Stimulated activated CD4-positive, alpha-beta T cell treated with anti-CD3 and anti-CD28 coated beads, TNF-alpha, amount 100 ng/mL, for 48 hours (primary cell): ENCODE measurements around the gene PCDHB4.
"Not testable (repeated sequence)": the region's sequence is repeated elsewhere in the genome, so short reads cannot be mapped to it uniquely, and the experiment has no call there.

Experiments used
- DNase-seq, 3 donors: peaks; one replicate each; pipeline ENCODE4 v3.0.0-alpha.2; 2020; ENCODE audit warnings: low read depth in 3 of 3

The PCDHB4 gene

GRCh38 chr5:141150224-141150992 lies 28.8 kb downstream of the PCDHB4 start:
- no peak for DNase-seq

GRCh38 chr5:141150993-141151325 lies 29.3 kb downstream of the PCDHB4 start:
- DNase-seq = no peak

DNA sequence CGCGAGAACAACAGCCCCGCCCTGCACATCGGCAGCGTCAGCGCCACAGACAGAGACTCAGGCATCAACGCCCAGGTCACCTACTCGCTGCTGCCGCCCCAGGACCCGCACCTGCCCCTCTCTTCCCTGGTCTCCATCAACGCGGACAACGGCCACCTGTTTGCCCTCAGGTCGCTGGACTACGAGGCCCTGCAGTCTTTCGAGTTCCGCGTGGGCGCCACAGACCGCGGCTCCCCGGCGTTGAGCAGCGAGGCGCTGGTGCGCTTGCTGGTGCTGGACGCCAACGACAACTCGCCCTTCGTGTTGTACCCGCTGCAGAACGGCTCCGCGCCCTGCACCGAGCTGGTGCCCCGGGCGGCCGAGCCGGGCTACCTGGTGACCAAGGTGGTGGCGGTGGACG lies 30.0 kb downstream of the PCDHB4 start:
- DNase-seq = not testable (repeated sequence)

- not testable (repeated sequence) for DNase-seq
Measured at GRCh38 chr5:141152096-141152495, 30.5 kb downstream of the PCDHB4 start.

GRCh38 chr5:141155540-141156374 lies 34.1 kb downstream of the PCDHB4 start:
- no peak for DNase-seq

GRCh38 chr5:141157356-141157755 lies 35.7 kb downstream of the PCDHB4 start:
- not testable (repeated sequence) for DNase-seq

DNA sequence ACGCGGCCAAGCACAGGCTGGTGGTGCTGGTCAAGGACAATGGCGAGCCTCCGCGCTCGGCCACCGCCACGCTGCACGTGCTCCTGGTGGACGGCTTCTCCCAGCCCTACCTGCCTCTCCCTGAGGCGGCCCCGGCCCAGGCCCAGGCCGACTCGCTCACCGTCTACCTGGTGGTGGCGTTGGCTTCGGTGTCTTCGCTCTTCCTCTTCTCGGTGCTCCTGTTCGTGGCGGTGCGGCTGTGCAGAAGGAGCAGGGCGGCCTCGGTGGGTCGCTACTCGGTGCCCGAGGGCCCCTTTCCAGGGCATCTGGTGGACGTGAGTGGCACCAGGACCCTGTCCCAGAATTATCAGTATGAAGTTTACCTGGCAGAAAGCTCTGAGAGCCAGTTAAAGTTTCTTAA lies 36.3 kb downstream of the PCDHB4 start:
- DNase-seq = not testable (repeated sequence)

- no peak for DNase-seq
Measured at GRCh38 chr5:141172381-141173204, 51.0 kb downstream of the PCDHB4 start, which contains the start of gene PCDHB7. TSS of gene PCDHB7 (plus strand) at chr5:141172644. CDS start at chr5:141172836, 192 bp downstream.

DNA sequence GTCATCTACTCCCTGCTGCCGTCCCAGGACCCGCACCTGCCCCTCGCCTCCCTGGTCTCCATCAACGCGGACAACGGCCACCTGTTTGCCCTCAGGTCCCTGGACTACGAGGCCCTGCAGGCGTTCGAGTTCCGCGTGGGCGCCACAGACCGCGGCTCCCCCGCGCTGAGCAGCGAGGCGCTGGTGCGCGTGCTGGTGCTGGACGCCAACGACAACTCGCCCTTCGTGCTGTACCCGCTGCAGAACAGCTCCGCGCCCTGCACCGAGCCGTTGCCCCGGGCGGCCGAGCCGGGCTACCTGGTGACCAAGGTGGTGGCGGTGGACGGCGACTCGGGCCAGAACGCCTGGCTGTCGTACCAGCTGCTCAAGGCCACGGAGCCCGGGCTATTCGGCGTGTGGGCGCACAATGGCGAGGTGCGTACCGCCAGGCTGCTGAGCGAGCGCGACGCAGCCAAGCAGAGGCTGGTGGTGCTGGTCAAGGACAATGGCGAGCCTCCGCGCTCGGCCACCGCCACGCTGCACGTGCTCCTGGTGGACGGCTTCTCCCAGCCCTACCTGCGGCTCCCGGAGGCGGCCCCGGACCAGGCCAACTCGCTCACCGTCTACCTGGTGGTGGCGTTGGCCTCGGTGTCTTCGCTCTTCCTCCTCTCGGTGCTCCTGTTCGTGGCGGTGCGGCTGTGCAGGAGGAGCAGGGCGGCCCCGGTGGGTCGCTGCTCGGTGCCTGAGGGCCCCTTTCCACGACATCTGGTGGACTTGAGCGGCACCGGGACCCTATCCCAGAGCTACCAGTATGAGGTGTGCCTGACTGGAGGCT lies 52.9 kb downstream of the PCDHB4 start:
- DNase-seq = not testable (repeated sequence)
